Fibroblast of skin of left quadriceps (primary cell): Measurements from ENCODE around the gene OTUD5.

Source experiments
- DNase-seq, 2 experiments: peaks; one replicate each; pipeline ENCODE4 v3.0.0-alpha.2; 2013; ENCODE audit warnings: low read depth in 2 of 2

Gene OTUD5

DNA sequence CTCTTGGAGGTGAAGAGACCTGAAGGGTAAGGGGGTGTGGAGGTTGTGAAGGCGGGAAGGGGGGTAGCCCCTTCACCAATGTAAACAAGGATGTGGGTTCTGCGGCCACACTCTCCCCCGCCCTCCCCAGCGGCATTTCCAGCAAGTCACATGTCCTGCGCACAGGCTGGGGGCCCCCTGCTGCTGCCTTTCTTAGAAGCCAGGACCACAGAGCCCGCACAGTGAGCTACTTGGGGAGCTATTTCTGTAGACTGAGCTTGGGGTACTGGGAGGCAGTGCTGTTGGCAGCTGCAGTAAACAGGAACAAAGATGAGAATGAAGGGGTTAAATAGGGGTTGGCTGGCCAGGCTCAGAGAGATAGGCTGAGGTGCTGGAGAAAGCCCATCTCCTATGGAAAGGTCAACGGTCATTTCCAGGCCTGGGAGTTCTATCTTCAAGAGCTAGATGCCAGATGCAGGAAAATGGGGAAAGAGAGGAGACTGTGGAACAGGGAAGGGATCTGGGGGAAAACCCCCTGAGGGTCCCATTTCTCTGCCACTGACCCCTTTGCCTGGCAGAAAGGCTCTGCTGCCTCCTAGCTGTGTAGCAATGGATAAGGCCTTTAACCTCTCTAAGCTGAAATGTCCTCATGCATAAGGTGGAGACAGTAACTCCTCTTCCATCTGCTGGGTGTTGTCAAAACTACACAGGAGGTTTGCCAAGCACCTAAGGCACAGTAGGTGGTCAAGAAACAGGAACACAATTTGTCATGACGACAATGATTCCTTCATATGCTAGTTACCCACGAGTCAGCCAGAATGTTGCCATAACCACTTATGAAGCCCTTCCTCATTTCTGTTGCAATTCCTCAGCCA lies 20.1 kb downstream of the OTUD5 start:
- DNase-seq, result peak in 1 of 2 experiments; percentile 5

DNA sequence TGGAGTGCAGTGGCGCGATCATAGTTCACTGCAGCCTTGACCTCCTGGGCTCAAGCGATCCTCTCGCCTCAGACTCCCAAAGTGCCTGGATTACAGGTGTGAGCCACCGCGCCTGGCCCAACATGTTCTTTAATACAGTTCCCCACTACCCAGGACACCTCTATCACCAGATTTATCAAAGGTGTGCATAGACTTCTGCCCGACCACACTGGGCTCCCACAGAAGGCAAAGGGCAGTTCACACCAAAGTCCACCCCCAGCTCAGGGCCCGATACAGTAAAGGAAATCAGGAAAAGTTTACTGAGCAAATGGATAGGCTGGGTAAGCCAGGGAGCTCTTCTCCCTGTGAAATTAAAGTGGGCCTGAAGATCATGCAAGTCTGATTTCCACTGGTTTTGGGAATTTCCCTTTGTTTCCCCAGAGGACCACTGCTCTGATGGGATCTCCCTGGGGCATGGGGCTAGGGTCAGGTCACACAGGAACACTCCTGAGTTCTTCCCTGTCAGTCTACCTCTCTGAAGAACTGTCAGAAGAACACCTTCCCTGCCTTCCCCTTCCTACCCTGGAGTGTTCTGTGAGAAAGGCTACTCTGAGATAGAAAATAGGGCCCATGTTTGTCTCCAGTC lies 20.9 kb downstream of the OTUD5 start:
- DNase-seq, result no peak

DNA sequence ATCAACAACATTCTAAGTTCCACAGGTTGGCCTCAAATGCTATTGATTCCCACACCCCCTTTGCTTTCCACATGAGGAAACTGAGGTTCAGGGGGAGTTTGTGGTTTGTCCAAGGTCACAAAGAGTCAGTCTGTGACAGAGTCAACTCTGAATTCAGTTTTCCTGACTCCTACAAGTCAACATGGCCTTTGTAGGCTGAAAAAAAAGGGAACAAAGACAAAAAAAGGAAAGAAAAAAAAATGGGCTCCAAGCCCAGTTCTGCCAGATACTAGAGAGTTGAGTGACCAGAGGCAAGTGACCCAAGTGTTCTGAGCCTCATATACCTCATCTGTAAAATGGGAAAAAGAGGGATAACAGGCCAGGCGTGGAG lies 22.1 kb downstream of the OTUD5 start:
- no peak for DNase-seq

DNA sequence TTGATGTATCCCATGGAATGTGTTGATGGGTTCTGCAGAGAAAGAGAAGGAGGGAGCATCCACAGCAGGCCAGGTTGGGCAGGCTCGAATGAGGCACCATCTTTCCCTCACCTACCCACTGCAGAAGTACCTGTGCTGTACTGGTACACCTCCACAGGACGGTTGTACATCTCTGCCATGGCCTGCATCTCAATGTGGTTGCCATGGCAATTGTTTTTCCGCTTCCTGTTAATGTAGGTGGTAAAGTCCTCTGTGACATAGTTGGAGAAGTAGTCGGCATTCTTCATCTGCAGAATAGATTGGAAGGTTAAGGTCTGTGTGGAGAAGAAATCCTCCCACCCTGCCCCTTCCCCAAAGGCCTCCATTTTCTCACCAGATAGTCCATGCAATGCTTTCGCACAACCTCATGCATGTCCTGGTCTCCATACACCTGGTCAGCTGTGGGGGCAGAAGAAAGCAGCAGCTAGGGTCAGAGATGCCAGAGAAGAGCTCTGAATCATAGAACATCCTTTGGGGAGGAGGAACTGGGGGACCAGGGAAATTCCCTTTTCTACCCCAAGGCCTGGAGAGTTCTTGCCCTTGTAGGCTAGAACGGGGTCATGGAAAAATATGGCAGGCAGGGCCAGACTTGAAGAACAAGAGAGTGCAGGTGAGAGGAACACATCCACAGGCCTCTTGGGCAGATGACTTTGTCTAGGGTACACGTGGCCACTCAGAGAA lies 22.7 kb downstream of the OTUD5 start:
- no peak for DNase-seq

DNA sequence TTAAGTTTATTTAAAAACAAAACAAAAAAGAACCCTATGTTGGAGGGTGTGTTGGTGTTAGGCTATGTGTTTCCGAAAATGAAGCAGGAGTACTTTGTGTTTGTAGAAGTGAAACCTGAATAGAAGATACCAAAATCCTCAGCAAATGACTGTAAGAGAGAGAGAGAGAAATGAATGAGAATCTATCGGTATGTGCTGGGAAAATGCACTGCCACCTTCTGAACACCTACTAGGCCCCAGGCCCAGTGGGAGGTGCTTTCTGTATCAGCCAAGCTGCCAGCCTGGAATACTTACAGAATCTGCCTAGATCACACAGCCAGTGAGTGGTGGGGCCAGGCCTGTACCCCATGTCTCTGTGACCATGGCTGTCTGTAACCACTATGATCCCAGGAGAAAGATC lies 23.6 kb downstream of the OTUD5 start:
- DNase-seq, result no peak

DNA sequence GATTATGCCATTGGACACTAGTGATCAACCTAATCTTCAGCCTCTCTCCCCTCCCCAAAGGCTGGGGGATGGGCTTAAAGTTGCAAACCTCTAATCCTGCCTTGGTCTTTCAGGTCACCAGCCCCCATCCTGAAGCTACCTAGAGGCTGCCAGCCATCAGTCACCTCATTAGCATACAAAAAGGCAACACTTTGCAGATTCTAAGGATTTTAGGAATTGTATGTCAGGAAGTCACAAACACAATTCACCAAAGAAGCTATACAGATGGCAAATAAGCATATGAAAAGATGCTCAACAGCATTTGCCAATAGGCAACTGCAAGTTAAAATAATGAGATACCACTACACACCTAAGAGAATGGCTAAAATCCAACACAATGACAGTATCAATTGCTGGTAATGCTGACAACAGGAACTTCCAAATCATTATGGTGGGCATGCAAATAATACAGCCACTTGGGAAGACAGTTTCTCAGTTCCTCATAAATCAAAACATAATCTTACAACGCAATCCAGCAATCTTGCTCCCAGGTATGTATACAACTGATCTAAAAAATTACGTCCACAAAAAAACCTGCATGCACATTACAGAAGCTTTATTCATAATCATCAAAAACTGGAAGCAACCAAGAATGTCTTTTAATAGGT lies 29.5 kb downstream of the OTUD5 start:
- DNase-seq, result no peak

DNA sequence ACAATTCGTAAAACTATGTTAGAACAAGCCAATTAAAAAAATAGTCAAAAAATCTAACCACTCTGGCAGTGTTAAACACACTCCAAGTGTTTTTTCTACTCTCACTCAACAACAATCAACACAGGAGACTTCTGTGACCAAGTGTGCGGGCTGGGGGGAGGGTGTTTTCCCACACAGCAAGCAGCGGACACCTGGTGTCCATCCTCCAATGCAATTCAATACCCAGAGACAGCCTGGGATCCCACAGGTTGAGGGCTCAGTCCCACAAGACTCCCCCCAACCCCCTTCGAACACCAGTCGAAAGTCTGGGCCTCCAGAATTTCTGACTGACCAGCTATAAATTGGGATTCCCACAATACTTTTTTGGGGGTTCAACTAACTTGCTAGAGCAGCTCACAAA lies 30.3 kb downstream of the OTUD5 start:
- DNase-seq, result no peak

DNA sequence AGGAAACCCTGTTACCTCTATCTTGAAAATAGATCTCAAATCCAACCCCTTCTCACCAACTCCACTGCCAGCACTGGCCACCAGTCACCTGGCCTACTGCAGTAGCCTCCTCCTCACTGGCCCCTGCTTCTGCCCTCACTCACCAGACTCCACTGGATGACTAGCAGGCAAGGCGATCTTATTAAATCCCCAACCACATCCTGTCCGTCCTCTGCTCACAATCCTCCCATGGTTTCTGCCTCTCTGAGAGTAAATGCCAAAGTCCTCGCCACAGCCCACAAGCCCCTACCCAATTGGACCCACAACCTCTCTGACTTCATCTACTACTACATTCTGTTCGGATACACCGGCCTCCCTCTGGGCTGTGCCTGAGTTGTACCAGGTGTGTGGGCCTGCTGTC lies 33.1 kb downstream of the OTUD5 start:
- no peak for DNase-seq

DNA sequence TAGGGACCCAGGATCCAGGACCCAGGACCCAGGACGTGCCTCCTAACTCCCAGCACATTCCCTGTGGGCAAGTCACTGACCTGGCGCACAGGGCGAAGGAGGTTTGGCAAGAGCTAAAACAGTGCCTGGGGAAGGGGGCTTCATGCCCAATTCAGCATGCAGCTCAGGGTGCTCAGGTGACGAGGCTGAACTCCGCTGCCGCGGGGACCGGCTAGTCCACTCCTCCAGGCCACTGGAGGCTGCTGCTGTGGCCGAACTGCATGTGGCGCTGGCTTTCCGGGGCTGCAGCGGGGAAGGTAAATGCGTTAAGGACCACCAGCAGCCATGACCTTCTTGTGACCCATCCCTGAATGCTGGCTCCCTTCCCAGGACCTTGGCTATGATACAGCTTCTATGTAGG lies 33.6 kb downstream of the OTUD5 start:
- DNase-seq, result no peak

DNA sequence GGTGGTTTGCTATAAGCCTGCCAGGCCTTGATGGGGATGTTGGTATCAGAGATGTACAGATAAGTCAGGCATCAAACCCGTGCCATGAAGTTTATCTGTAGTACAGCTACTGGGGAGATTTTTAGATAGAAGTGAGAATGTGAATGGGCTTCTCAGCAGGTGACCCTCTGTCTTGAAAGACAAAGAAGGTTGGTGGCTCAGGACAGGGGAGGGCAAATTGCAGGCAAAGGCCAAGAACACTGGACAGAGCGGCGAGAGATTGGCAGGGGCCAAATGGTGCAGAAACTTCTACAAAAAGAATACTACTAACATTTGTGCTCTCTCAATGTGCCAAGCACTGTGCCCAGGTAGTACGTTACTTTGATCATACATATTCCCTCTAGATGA lies 36.7 kb downstream of the OTUD5 start:
- DNase-seq, result no peak

DNA sequence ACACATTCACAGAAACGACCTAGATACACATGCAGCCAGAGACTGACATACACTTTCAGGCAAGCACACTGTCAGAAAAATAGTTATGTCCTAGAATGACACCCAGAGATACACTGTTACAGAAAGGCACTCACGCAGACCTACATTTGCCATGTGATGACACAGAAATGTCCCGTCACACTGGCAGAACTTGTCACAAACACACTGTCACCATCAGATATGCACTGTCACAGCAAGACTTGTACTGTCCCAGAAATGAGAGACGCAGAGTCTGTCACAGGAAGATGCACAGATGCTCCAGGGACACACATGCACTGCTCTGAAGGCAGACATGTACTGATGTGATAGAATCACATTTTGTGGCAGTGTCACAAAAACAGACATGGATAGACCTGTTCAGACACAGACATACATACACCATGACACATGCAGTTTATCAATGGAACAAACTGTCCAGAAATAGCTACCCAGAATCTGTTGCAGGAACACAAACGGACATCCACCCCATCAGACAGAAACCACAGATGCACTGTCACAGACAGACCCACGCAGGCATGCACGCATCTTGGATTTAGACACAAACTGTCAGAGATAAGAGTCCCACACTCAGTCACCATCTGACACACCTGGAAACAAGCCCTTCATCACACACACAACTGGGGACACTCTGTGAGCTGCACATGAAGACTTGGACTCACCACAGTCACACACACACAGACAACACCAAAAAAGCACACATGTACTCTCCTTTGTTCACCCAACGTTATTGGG lies 37.3 kb downstream of the OTUD5 start:
- no peak for DNase-seq

DNA sequence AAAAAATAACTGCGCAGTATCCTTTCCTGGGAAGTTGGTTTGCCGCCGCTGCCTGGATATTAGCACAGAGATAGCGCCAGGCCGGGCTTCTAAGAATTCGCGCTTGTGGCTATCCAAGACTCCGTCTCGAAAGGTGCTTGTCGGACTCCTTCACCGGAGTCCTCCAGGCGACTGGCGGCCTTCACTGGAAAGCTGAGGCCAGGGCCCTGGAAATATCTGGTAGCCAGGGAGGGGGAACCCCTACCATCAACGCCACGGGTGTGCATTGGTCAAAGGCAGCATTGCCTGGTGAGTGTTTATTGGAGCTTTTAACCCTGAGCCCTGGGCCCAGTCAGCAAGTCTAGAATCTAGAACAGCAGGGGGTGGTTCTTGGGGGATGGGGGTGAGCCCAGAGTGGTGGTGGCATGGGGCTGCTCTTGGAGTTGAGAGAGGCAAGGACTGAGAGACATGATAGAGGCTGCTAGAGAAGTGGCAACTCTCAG lies 38.0 kb downstream of the OTUD5 start:
- no peak for DNase-seq

DNA sequence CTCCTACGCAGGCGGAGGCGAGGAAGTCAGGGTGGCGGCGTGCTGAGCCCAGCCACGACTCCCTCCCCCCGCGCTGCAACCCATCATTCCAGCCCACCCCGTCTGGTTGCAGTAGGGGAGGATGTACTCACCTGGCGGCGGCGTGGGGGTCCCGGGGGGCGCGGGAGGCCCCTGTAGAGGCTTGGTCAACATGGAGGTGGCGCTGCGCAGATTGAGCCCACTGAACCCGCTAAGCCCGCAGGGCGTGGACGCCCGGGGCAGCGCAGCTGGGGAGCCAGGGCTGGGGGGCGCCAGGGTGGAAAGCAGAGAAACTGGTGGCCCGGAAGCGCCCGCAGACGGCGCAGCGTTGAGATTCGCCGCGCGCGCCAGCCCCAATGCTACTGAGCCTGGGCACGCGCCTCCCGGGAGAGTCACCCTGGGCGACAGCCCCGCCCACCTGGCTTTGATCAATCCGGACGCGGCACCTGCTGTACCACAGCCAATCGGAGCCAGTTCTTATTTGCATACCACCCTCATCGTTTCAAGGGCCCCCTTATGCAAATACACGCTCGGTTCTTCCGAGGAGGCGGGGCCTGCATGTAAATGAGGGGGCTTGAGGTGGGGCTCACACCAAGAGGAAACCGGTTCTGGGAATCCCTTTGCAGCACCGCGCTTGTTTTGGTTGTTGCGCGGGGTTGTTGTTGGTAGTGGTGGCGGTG lies 38.6 kb downstream of the OTUD5 start, which contains the start of gene PIM2:
Gene PIM2, minus strand, starts transcription at position 382 of the 698 bp plus-strand sequence. Its CDS starts 190 bp downstream, at position 192.
- DNase-seq, result peak in 1 of 2 experiments; percentile 35

DNA sequence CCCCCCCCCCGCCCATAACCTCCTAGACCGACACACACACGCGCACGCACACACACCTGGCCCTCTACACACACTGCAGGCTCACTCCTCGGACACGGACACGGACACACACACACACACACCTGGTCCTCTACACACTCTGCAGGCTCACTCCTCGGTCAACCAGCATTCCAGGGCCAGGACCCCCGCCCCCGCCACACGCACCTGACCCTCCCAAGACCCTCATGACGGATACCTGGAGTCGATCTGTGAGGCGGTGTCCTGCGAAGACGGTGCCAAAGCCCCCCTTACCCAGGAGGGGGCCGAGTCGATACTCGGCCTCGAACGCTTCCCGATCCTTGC lies 39.1 kb downstream of the OTUD5 start:
- DNase-seq, result no peak

DNA sequence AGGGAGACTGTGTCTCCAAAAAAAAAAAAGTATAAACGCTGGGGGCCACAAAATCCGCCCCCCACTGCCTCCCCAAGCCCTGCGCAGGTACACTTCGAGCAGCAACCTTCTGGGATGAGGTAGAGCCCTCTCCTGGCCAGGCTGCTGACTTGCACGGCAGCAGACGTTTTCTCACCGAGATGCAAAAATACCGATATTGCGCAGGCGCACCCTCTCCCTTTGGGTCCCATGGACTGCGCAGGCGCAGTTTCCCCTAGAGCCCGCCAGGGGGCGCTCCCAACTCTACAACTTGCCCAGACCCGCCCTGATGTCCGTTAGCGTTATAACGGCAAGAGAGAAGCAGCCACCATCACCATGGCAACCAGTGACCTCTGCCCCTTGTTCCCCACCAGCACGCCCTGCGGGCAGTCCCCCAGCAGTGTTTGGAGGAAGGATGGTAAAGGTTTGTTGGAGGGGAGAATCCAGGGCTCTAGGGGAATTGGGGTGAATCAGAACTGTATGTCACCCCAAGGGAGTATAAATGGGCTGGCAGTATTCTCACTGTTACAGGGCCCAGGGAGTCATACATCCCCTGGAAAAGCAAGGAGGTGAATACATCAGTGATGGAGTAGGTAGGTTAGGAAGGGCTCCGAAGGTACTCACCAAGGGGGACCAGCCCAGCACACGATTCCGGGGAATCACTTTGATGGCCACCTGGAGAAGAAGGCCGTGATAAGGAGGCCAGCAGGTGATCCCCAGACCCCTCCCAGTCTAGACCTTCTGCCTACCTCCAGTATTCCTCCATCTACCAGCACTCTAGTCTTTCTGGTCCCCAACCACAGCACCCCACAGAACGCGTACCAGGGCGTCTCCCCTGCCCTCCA lies 40.0 kb downstream of the OTUD5 start:
- DNase-seq, result peak; percentile 68 to 70

DNA sequence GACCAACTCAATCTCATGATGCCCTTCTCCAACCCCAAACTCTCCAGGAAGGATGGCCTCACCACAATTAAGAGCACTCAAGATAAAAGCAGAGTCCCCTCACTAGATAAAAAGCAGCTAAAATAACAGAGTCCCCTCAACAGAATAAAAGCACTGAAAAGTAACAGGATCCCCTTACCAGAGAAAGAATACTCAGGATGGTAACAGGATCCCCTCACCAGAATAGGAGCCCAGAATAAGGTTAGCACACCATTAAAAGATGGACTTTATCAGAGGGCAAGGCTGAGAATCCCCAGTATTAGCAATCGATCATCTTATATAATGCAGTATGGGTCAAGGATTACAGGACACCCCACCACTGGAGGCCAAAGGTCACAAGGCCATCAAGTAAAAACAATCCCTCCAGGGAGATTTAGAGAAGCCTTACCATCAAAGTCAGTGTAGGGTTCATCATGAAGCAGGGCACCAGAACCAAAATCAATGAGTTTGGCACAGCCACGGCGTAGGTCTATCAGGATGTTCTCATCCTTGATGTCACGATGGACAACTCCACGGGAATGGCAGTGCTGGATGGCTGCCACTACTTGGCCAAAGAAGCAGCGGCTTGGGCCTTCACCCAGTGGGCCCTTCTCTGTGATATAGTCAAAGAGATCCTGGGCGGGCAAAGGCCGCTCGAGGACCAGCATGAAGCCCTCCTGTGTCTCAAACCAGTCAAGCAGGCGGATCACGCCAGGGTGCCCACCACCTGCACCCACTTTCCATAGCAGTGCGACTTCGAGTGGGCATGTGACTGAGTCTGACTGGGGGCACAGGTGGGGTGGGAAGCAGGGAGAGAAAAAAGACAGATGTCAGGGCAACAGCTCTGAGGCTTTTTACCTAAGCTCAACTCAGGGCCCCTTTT lies 42.6 kb downstream of the OTUD5 start:
- DNase-seq, result no peak

DNA sequence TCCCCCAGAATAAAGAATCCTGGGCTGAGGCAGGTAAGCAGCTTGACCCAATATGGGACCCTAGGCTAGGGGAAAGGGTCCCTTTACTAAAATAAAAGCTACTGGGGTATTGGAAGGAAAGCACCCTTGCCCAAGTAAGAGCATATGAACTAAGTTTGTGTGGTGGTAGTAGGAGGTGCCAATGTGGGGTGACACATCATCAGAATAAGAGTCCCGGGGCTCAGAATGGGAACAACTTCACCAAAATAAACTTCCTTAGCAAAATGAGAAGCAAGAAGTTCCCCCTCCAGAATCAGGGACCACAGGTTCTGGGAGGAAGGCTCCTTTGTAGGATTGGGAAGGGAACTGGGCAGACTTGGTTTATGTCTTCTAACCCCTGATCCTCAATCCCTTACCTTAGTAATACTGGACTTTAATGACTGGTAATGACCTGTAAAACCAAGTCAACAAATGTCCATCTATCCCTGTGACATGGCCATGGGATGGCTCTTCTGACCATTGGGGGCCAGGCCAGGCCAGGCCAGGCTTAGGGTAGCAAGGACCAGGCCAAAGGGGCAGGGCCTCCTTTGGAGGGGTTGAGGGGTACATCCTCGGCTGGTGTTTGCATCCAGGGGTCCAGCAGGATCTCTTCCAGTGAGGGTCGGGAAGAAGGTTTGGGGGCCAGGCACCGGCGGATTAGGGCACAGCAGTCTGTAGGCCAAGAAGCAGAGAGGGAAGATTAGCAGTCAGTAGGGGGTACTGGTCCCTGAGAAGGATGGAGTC lies 43.6 kb downstream of the OTUD5 start:
- no peak for DNase-seq
